Bronchial epithelial cell (primary cell): ENCODE results near the gene STK39. TPM values are rescaled to one million over a fixed set of nuclear protein-coding genes. Genes with fewer than 3 reads are reported as not detected.

Experiments used
- DNase-seq: peaks from one replicate; pipeline ENCODE4 v3.0.0-alpha.2; 2010; ENCODE audit warnings: low read depth
- FAIRE-seq: peaks from 2 replicates; lab custom pipeline; 2011; peaks lifted over from hg19 to GRCh38; lab: Jason Lieb, UNC
- H3K27me3 ChIP-seq: 2 replicates; pipeline ENCODE4 v1.5.1; 2011; ENCODE audit warnings: low read length; ENCODE audit not compliant: control insufficient read depth, insufficient read depth
- H3K36me3 ChIP-seq: 2 replicates; pipeline ENCODE4 v1.5.1; 2011; ENCODE audit warnings: low read length; ENCODE audit not compliant: control insufficient read depth, insufficient read depth
- H3K4me3 ChIP-seq: 2 replicates; pipeline ENCODE4 v1.5.1; 2011; ENCODE audit warnings: mild to moderate bottlenecking, low read depth, low read length, control low read depth
- total RNA-seq: library from RNA; depleted of rRNA; stranded (reverse); fragments of >200 nt; gene quantifications from 2 replicates; pipeline ENCODE4 v1.2.1, GENCODE V29; 2014
- TF ChIP-seq, protein P1 (sequence below): IDR thresholded peaks from 2 replicates; pipeline ENCODE4 v1.5.1; 2011; ENCODE audit warnings: mild to moderate bottlenecking, moderate library complexity, low read length, control low read depth, inconsistent platforms; ENCODE audit not compliant: insufficient read depth, severe bottlenecking

The STK39 gene
- total RNA-seq, 1 donor from 2014 or later, result 20.3 TPM

DNA sequence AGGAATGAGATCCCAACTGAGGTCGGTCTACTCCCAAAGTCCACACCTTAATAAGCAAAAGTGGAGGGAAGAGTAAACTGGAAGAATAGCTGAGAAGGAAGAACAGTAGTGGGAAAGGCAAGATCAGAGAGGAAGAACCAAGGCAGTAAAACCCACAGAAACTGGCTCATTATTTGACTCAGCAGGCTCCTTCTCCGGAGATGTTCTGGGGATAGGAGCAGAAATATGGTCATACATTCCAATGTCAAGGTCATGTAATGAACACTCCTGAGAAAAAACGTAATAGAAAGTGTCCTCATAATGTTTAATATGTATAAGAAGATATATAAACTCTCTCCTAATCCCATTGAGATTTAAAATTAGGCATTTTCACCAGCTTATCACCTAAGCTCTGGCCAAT is 39.5 kb downstream of the STK39 start:
- TF ChIP-seq, protein P1, sequence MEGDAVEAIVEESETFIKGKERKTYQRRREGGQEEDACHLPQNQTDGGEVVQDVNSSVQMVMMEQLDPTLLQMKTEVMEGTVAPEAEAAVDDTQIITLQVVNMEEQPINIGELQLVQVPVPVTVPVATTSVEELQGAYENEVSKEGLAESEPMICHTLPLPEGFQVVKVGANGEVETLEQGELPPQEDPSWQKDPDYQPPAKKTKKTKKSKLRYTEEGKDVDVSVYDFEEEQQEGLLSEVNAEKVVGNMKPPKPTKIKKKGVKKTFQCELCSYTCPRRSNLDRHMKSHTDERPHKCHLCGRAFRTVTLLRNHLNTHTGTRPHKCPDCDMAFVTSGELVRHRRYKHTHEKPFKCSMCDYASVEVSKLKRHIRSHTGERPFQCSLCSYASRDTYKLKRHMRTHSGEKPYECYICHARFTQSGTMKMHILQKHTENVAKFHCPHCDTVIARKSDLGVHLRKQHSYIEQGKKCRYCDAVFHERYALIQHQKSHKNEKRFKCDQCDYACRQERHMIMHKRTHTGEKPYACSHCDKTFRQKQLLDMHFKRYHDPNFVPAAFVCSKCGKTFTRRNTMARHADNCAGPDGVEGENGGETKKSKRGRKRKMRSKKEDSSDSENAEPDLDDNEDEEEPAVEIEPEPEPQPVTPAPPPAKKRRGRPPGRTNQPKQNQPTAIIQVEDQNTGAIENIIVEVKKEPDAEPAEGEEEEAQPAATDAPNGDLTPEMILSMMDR, result no peak
- Histone ChIP-seq H3K27me3 (no peaks in the 10 kb centered on the region), H3K4me3 (no peak overlapping the region), H3K36me3 (no peaks in the 10 kb centered on the region)
- DNase-seq (no peak), FAIRE-seq (no peak)

DNA sequence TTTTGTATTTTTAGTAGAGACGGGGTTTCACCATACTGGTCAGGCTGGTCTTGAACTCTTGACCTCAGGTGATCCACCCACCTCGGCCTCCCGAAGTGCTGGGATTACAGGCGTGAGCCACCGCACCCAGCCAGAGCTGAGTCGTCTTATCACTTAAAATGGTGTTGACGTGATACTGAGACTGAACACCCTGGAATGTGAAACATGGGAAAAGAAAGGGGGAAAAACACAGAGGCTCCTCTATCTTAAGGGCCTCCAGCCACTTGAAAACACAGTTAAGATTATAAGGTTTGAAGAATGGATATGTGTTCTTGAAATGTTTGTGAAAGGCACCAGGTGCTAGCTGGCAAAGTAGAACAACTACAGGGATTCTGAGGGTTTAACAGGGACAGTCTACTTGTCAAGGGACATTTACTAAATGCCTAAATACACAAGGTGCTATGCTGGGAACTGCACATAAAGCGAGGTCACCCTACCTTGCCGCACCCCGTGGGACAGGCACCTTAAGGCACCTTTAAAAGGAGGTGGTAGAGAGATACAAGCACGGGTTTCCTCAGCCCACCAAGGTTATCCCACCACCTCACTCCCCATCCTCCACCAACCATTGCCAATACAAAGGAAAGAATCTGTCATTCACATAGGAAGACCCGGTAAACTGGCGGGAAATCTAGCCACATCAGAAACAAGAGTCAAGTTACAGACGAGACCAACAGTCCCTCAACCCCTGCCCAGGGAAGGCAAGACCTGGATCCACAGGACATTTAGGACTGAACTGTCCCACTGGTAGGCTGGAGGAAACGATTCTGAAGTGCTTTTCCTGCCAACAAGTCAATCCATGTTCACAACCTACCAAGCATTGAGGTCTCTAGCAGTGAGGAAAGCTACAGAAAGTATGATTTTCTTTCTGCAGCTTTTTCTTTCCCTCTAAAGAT is 43.4 kb downstream of the STK39 start:
- no peaks in the 10 kb centered on the region for H3K27me3 ChIP-seq
- TF ChIP-seq, protein P1, result no peak
- DNase-seq (no peak), FAIRE-seq (no peak)
- no peak overlapping the region for H3K4me3 ChIP-seq
- H3K36me3 ChIP-seq, result no peaks in the 10 kb centered on the region

DNA sequence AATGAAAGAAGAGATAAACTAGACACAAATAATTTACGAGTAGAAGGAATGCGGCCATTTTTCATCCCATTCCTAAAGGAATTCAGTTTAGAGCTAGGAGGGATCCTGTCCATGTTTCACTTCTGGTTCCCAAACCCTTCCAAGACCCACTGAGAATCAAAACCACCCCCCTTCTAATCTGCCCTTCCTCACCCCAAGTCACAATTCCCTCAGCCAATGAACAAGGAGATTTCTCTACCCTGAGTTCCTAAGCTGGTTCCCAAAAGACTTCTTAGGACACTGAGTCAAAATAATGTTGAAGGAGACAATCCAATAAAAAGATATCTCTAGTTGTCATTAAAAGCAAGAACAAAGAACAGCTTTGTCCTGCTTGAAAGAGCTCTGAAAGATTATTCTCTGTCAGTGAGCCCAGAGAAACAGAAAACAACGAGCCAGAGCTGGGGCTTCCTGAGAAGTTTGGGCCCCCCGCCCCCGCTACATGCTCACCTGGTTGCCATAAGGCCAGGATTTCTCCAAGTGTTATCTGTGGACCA is 45.7 kb downstream of the STK39 start:
- FAIRE-seq, result no peak
- no peaks in the 10 kb centered on the region for H3K27me3 ChIP-seq
- TF ChIP-seq, protein P1, result no peak

DNA sequence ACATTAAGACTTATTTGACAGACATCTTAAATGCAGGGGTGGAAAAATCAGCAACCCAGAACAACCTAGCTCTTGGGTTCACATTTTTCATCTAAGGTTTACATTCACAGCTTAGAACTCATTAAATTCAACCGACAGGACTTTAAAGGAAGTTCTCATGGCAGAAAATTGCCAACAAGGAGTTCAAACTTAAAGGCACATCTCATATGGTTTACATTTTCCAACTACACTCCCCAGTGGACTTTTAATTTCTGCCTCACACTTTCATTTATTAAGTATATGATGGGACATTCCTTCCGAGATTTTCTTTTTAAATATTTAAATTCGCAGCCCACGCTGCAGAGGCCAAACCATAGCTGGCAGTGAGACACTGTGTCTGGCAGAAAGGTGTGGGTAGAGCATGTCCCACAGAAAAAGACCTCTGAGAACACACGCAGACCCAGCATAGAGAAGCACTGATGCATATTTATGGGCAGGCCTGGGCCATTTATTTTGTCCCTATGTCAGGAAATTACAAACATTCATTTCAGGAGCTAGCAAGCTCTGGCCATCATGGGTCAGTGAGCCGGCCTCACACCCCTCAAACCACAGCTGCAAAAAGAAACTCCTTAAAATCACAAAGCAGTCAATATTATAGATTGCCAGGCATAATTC is 46.3 kb downstream of the STK39 start:
- Histone ChIP-seq H3K4me3 (no peak overlapping the region), H3K27me3 (no peaks in the 10 kb centered on the region), H3K36me3 (no peaks in the 10 kb centered on the region)
- TF ChIP-seq, protein P1, result no peak
- FAIRE-seq, result no peak
- no peak for DNase-seq

More for the DNA sequence above, 45.7 kb downstream of the STK39 start:
- no peaks in the 10 kb centered on the region for H3K36me3 ChIP-seq
- H3K4me3 ChIP-seq, result no peak overlapping the region
- no peak for DNase-seq

- Histone ChIP-seq H3K36me3 (no peaks in the 10 kb centered on the region), H3K27me3 (no peaks in the 10 kb centered on the region), H3K4me3 (no peak overlapping the region)
- TF ChIP-seq, protein P1, result no peak
- FAIRE-seq (no peak), DNase-seq (peak; percentile 76)
Observed at GRCh38 chr2:168198476-168199207, 48.8 kb downstream of the STK39 start.
